Measurements from ENCODE around the gene NPEPPS.
"Not testable (repeated sequence)": the region's sequence is repeated elsewhere in the genome, so short reads cannot be mapped to it uniquely, and the experiment has no call there.

GRCh38 chr17:47560517-47561043 is 29.7 kb downstream of the NPEPPS start:
- TF ChIP-seq POLR2AphosphoS5 (IDR thresholded peaks at IDR 0.05); CTCF (IDR thresholded peaks at IDR 0.05 in 8 of 11, conservative IDR thresholded peaks at IDR 0.05 in 3 of 11); POLR2A (IDR thresholded peaks at IDR 0.05): not testable (repeated sequence)
